Fibroblast of skin of left quadriceps (primary cell): ENCODE measurements around the gene RAC2.
"Not testable (repeated sequence)": the region's sequence is repeated elsewhere in the genome, so short reads cannot be mapped to it uniquely, and the experiment has no call there.

Experiments
- DNase-seq, 2 experiments: peaks; one replicate each; pipeline ENCODE4 v3.0.0-alpha.2; 2013; ENCODE audit warnings: low read depth in 2 of 2

Gene RAC2

DNA sequence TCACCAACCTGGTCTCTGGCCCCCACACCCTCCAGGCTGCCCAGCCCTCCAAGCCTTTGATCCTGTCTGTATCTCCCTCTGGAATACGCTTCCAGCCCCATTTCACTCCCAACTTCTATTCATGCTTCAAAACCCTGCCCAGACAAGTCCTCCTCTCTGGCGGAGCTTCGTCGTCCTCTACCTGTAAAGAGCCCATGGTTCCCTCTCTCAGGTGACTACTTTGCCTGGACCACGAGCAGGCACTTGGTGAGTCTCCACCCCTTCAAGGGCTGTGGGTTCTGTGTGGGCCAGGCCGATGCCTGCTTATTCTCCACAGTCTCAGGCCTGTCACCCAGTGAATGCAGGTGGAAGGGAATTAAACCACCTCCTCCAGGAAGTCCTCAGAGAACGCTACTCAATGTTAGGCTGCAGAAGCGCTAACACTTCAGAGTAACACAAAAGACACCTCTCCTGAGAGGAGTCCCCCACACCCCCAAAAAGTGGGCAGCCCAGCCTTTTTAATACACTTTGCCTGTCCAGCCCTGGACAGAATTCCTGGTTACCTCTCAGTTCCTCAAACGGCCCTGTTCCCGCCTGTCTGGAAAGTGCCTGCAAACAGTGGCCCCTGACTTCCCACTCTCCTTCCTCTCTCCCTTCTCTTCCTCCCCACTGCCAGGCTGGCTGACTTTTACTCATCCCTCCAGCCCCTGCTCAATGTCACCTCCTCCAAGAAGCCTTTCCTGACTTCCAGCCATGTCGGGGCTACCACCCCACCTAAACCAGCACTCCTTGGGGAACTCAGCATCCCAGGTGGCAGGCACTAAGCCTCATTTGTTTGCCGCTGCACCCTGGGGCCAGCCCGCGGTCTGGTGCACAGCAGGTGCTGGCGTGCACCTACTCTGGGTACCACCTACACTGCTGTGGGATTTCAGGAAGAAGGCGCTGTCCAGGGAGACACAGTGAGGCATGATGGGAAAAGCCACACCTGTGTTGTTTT, 9.0 kb downstream of the RAC2 start:
- no peak for DNase-seq

DNA sequence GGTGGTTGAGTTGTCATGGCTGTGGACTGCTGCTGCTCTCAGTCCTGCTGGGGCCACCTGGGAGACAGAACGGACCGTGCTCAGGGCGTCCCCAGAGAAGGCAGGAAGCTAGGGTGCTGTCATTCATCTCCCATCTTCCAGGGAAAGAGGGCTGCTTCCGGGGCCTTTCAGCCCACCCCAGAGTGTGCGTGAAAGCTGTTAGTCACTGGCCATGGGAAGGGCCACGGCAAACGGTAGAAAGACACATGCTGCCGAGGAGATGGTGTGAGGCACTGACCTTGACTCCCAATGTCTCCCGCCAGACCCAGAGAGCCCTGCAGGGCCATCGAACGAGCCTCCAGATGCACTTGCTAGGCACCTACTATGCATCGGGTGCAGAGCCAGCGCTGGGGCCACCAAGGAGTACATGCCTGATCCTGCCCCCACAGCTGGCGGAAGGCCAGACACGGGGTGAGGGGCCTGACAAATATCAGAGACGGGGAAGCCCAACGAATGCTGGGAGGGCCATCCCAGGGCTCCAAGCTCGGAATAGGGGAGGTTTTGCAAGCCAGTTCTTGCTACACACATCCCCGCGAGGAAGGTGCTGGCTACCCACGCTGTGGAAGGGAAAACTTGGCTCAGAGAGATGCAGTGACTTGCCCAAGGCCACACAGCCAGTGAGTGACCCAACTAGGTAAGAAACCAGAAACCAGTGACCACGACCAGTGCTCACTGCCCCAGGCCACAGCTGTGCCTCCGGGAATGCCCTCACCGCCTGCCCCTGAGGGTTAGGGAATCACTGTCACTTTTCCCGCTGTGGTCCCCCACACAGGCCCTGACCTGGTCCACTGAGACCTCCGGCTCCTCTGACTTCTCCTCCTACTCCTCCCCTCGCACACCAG, 10.1 kb downstream of the RAC2 start:
- no peak for DNase-seq

DNA sequence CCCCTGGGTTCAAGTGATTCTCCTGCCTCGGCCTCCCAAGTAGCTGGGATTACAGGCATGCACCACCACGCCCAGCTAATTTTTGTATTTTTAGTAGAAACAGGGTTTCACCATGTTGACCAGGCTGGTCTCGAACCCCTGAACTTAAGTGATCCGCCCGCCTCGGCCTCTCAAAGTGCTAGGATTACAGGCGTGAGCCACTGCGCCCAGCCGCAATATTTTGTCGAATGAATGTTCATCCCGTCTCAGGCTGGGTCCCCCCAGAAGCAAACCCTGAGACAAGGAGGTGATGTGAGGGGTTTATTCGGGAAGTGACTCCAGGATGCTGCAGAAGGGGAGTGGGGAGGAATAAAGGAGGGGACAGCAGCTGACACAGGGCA, 10.7 kb downstream of the RAC2 start:
- DNase-seq: not testable (repeated sequence)

DNA sequence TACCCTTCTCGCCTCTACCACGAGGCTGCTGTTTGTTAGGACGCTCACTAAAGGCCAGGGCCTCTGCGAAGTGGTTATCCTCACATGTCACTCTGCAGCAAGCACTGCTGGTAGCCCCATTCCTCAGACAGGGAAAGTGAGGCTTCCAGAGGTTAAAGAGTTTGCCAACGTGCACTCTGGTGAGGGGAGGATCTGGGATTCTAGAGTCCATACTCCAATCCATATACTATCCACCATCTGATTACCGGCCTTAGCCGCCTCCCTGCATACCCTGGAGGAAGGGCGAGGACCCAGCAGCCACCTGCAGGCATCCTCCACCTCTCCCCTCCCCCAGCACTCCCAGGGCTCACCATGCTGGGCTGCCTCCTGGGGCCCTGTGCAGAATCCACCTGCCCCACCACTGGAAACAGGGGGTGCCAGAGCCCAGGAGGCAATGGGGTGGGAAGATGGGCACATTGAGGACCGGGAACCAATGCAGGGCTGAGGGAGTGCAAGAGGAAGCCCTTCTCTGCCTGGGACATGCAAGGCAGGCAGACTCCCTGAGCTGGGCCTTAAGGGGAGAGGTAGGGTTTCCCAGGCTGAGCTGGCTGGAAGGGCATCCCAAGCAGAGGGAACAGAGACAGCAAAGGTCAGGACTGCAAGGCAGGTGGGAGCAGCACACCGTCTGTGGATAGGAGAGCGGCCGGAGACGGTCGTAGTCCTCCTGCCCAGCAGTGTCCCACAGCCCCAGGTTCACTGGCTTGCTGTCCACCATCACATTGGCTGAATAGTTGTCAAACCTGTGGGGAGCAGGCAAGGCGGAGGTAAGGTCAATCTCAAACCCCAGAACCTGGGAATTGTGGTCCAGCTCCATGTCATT, 11.7 kb downstream of the RAC2 start:
- no peak for DNase-seq

DNA sequence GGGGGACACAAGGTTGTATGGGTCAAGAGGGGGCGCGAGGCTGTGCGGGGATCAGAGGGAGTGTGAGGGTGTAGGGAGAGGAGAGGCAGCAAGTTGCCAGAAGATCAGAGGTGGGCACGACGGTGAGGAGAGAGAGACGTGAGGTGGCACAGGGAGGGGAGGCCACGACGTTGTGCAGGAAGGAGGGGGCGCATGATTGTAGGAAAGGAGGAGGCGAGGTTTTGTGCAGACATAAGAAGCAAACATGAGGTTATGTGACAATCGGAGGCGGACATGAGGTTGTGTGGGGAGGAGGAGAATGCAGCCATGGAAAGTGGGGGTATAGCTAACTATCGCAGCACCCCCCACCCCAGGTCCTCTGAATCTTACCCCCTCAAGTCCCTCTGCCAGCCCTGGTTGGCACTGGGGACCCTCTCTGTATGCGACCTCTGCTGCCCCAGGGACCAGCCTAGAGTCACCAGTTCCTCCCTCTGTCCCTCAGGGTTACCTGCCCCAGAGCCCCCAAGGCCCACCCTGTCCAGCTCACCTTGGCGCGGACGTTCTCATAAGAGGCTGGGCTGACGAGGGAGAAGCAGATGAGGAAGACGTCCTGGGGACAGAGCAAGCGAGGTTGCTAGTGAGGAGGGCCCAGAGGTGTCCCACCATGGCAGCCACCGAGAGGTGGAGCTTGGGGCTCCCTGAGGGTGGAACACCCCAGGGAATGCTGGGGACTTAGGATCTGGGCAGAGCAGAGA, 12.5 kb downstream of the RAC2 start:
- DNase-seq: no peak

DNA sequence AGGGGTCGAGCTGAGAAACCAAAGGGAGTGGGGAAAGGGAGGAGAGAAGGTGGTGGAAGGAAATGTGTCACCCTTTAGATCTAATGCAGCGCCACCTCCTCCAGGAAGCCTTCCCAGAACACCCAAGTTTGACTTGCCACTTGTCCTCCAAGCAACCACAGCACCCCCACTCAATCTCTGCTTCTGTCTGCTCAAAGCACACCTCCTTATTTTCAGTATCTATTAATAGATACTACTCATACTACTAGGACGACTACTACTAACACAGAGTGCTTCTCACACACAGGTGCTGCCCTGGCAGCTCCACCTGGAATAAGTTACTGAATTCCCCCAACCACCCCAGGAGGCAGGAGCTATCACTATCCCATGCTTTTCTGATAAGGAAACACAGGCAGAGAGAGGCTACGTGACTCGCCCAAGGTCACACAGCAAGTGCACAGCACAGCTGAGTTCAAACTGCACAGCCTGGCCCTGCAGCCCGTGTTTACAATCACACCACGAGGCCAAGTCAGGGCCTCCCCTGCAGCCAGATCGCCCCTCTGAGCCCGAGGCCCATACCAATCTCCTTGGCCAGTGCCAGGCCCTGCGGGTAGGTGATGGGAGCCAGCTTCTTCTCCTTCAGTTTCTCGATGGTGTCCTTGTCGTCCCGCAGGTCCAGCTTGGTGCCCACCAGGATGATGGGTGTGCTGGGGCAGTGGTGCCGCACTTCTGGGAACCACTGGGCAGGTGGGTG, 13.2 kb downstream of the RAC2 start:
- DNase-seq: no peak

DNA sequence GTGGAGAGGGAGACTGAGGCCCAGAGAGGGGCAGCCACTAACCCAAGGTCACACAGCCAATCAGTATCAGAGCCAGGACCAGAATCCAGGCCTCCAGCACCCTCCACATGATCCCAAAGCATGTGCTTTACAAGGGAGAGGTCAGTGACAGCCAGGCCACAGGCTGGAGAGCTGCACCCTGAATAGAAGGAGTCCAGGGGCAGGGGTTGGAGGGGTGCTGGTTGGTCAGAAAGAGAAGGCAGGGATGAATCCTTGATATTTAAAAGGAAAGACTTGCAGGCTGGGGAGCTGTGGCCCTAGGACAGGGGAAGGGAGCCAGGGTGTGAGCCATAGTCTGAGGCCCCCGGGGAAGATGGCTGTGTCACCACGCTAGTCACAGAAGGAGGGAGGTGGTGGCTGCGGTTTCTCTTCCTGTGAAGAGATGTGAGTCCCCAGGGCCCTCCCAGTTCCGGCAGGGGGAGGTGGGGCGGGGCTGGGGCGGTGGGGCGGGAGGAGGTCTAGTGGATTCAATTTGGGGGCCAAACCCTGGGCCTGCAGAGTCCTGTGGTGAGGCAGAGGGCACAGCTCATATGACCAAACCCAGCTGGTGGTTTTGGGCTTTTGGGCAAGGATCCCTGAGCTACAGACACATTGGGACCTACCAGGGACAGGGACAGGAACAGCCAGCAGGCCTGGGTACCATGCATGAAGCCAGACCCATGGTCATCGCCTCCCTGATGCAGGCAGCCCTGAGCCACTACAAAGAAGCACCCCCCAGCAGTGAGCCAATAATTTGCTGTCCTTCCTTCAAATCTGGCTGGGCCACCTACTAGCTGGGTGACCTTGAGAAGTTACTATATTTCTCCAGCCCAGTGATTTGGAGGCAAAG, 14.0 kb downstream of the RAC2 start:
- DNase-seq: no peak

DNA sequence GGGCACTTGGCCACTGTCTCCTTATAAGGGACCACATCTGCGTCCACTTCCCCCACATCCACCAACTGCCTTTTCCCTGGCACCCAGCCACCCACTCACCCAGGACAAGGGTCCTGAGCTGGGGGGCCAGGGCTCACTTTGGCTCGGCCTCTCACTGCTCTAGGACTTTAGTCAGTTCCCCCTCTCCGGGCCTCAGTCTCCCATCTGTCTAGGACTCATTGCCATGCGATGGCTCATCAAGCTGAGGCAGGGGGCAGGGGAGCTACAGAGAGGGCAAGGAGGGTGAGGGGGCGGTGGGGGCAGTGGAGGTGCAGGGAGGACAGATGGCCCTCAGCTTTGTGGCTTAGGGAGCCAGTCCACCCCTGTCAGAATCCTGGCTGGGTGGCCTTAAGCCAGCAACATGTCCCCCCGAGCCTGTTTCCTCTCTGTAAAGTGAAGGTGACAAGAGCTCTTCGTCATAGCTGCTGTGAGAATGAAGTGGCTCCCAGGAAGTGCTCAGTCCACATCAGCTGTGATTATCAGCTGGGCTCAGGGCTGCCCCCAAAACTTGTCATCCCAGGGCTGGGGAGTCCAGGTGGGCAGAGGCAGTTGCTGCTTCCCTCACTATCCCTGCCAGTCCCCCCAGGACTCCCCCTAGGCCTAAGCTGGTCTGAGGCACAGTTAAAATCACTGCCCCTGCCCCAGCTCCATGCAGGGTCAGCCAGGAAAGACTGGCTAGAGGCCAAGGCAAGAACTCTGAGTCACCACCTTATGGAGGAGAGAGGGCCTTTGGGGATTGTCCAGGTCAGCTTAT, 14.9 kb downstream of the RAC2 start:
- peak in 1 of 2 experiments; percentile 33 for DNase-seq

DNA sequence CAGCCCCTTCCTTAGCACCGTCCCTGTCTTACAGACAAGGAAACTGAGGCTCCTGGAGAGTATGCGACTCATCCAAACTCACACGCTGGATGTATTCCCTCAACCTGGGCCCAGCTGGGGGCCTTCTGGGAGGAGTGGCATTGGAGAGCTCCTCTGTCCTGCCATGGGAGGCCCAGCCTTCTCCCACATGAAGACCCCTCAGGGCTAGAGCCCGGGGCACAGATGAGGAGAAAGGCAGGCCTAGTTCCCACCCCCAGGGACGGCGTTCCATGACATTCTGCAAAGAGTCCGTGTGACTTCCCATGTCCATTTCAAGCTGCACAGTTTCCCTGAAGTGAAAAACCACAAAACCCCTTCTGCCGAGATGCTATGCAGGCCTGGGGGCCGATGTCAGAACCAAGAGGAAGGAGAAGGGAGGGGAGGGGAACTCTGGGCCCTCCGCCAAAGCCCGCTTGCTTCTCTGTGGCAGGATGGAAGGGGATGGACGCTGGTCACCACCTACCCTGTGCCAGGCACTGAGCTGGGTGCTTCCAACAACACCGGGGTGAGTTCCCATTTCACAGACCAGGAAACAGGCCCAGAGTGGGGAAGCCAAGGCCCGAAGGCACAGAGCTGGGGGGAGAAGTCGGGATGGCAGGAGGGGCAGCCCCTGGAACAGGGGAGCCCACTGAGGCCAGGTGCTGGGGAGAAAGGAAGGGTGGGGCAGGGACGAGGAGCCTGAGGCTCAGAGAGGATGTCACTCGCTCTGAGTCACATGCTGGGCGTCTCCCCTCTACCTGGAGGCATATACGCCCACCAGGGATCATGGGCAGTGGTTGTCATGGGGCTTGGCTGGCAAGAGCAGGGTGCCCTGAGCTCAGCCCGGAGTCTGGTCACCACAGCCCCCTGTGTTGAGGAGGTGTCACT, 15.7 kb downstream of the RAC2 start:
- DNase-seq: peak; percentile 29 to 40

DNA sequence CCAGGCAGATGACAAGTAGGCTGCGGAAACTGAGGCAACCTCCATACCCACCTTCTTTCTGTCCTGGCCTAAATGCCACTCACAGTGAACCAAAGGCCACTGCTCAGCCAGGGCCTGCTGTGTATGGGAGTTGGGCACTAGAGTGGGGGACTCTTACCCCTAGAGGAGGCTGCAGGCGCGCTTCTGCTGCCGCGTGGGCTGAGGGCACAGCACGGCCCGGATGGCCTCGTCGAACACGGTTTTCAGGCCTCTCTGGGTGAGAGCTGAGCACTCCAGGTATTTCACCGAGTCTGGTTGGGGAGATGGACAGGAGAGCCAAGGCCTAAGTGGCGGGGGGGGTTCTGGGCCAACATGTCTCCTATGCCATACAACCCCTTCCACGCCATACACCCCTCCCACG, 17.6 kb downstream of the RAC2 start:
- no peak for DNase-seq

DNA sequence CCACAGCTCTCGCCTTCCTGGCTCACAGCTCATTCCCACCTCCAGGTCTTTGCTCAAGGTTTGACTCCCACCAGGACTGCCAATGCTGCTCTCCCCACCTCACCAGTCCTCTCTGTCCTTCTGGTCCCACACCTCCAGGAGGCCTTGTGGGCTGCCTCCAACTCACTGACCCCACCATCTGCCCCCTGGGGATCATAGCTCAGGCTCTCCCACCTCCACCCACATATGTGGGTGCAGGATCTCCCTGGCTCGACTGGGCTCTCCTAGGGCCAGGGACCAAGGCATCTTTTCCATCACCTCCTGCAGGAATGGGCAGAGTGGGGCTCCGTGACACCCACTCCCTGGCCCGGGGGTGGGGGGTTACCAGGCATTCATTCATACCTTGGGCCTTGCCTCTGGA, 18.0 kb downstream of the RAC2 start:
- DNase-seq: no peak

DNA sequence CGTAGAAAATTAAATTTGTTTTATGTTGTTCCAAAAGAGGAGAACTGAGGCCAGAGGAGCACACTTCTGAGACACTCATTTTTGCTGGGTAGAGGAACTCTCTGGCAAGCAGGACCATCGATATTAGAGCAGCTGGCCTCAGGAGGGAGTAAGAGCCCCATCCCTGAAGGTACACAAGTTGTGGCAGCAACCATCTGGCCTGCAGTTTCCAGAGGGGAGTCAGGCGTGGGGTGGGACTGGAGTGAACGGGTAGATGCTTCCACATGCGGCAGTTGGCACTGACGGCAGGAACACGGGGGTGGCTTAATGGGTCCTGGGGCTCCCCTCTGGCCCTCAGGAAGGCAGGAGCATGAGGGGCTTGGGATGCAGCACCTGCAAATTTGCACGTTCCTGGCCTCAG, 18.6 kb downstream of the RAC2 start:
- DNase-seq: no peak

DNA sequence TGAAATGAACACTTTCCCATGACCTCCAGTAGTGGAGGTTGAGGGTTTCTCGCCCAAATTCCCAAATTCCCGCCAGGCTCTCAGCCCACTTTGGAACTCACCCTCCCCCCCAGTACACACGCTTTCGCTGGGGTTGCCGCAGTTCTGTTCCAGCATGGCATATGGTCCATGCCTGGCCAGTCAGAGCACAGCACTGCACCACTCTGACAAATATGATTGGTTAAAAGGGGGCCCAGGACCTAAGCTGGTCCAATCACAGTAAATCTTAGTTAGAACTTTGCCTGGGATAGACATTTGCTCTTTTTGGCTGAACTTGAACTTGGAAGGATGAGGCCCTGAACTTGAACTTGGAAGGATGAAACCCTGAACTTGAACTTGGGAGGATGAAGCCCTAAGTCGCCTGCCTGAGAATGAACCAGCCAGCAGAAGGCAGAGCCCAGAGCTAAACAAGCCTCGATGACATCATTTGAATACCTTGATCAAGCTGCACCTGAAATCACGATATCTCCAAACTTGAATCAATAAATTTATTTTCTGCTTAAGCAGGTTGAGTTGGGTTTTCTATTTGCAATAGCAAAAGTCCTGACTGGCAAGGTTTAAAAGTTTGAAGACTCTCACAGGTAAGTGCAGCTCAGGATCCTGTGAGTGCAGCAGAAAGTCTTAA, 19.2 kb downstream of the RAC2 start:
- DNase-seq: no peak

DNA sequence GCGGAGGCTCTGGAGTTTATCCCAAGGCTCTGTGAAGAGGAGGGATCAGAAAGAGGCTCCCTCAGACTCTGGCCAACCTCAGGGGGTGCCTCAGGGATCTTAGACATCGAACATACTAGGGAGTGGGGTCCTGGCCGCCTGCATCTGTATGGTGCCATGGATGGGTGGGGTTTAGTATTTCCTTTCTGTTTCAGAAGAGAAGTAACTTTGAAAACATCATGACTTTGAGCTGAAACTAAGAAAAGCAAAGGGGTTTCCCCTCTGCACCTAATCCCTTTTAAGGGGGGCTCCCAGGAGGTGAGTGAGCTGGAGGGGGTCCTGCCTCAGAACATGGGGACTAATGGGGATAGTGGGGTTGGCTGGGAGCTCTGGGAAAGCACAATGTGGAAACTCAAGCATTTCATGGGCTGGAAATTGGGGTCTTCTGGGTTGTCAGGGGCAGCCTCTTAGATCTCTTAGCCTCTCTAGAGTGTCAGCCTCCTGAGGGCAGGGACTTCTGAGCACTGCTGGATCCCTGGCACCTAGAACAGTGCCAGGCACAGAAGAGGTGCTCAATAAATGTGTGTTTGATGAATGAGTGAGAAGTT, 20.0 kb downstream of the RAC2 start:
- no peak for DNase-seq

DNA sequence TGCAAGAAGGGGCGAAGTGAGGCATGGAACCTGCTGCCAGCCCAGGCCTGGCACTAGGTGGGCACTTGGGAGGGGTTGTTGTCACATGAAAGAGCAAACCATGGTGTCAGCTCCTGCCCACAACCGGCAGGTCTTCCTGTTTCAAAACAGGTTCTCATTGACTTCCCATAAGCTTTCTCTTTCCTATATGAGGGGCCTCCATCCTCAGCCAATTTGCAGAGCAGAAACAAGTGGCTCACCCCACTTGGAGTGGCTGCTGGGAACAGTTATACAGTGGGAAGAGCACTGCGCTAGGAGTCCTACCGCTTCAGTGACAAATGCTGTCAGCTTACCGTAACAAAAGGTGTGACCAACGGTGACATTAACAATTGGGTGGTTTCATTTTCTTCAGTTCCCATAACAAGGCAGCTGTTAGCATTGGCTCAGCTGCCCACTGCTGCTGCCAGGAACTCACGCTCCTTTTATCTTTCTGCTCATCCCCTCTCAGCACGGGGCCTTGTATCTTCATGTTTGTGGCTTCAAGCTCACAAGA, 21.6 kb downstream of the RAC2 start:
- DNase-seq: no peak
